ENCODE data around the gene ZFR2. TPM values are rescaled to one million over a fixed set of nuclear protein-coding genes. Genes with fewer than 3 reads are reported as not detected.

Gene ZFR2
- total RNA-seq, 1 experiment from 2014 or later, result not detected

DNA sequence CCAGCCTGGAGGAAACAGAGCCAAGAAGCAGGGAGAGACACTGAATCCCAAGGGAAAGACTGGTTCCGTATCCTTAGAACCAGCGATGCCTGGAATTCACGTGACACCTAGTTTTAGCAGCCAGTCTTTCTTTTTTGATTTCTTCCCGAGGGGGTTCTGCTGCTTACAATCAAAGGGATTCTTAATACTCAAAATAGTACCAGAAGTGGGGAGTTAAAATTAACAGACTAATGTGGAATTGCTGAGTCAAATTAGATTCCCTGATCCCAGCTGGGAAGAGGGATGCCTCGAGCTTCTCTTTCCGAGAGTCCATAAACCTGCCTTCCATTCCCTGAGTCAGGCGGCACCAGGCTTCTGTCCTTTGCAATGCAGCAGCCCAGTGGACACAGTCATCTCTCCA is 77.9 kb downstream of the ZFR2 start:
- no peak for DNase-seq (ENCODE audit: low spot score)

DNA sequence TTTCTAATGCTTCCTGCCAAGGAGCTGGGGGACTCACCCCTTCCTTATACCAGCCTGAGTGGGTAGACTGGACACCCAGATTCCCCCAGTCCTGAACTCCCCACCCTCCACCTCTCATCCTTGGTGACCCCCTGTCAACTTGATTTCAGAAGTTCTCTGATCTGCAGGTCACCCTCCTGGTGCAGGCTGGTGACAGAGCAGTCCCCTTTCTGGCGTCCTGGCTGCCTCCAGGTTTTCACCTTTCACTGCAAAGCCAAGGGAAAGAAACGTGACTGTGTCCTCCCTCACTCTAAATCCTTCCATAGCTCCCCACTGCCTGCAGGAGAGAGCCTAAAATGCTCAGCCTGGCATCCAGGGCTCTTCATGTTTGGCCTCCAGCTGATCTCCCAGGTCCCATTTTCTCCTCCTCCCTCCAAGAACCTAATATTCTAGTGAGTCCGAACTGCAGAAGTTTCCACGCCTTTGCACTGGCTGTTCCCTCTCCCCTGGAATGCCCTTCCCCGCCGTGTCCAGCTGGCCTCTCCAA is 78.6 kb downstream of the ZFR2 start:
- no peak for DNase-seq (ENCODE audit: low spot score)

- DNase-seq (ENCODE audit: low spot score), result no peak
These were observed 79.7 kb downstream of the ZFR2 start for GRCh38 chr19:3788996-3789778.

GRCh38 chr19:3785938-3786824 is 82.7 kb downstream of the ZFR2 start, which contains the start of gene MATK:
TSS of gene MATK (minus strand) at chr19:3786381. CDS start at chr19:3785135, 1,246 bp downstream.
- DNase-seq (ENCODE audit: low spot score), result no peak

DNA sequence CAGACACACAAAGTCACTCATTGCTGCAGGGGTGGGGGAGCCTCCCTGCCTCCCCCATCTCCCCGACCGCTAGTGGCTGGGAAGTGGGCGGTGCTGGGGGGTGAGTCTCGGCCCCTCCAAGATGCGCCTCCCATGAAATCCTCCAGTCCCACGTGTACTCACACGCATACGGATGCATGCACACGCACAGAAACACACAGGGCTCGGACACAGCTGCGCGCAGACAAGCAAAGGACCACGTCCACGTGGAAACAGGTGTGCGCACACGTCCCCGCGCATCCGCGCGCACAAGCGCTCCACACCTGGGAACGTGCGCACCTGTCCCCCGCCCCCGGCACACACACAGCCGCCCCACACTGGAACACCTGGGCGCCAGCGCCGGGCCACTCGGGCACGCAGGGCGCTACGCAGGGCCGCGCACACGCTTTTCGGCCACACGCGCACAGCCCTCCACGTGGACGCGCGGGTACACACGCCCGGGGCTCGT is 83.3 kb downstream of the ZFR2 start:
- DNase-seq (ENCODE audit: low spot score), result no peak

DNA sequence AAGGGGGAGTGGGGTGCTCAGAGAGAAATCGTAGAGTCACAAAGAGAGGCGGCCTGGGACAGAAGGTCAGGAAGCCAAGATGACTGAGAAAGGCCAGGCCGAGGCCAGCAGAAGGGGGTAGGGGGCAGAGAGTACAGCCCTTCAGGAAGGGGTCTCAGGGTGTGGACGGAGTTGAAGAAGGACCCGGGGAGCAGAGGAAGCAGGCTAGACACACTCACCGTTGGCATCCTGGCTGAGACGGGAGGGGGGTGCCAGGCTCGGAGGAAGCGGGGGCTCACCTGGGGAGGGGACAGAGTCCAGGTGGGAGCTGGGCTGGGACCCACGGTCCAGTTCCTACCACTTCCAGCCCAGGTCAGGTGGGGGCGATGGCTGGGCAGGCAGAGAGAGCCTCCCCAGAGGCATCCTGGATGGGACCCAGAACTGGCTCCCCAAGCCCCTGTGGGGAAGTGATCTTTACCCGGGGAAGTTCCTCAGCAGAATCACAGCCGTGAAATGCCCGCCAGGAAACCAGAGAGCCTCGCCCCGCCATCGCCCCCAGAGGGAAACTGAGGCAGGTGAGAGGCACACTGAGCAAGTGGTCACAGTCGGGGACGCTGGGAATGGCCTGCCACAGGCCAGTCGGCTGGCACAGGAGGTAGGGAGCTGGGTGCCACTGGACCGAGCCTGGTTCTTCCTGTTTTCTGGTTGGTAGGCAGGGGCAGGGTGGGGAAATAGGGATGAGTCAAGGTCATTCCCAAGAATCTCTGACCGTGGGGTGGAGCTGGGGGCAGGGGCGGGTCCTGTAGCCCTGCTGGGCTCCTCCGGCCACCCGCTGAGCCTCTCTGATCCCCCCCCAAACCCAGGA is 84.0 kb downstream of the ZFR2 start:
- DNase-seq (ENCODE audit: low spot score), result peak; percentile 14

DNA sequence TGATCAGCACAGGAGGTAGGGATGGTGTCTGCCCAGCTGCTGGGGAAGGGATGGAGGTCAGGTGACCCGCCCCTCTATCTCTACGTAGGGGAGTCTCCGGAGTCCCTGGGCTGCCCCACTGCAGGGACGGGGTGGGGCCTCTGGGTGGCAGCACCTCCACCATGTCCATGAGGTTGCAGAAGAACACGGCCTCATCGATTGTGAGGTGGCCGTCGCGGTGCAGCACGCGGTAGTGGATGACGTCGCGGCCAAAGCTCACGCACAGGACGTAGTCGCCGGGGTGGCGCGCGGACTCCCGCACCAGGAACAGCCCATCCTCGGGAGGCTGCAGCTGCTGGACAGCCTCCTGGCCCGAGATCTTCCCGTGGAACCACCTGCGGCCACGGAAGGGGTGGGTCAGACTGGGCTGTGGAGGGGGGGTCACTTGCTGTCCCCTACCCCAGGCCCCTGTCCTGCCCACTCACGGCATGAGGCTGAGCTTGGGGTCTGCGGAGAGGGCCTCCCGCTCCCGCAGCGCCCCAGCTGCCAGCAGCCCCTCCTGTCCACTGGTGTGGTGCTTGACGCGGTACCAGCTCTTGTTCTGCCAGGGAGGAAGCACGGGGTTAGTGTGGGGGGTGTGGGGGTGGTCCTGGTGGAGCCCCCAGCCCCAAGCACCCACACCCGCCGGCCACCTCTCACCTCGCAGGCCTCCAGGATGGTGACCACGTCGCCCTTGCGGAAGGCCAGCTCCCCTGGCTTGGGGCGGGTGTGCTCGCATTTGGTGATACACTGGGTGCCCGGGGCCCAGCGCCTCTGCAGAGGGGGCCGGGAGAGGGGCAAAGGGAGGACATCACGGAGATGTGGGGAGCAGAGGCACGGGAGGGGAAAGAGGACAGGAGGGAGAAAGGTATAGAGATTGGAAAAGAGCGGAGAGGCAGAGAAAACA is 84.9 kb downstream of the ZFR2 start:
- DNase-seq (ENCODE audit: low spot score), result no peak

DNA sequence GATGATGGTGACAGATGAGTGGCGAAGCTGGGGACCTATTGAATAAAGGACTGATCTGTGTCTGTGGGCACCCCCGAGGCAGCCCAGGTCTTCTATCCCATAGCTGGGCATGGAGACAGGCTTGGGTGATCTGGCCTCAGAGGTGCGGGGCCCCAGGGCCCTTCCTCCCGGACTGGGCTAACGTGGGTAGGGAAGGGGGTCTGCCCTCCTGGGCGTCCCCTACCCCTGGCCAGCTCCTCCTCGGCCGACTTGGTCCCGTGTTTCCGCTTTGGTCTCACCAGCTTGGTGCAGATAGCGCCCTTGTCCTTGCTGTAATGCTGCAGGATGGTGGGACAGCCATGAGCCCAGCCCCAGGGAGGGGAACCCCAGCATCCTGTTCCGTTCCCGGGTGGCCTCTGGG is 85.9 kb downstream of the ZFR2 start:
- no peak for DNase-seq (ENCODE audit: low spot score)

GRCh38 chr19:3782330-3782729 is 86.5 kb downstream of the ZFR2 start:
- no peak for DNase-seq (ENCODE audit: low spot score)

DNA sequence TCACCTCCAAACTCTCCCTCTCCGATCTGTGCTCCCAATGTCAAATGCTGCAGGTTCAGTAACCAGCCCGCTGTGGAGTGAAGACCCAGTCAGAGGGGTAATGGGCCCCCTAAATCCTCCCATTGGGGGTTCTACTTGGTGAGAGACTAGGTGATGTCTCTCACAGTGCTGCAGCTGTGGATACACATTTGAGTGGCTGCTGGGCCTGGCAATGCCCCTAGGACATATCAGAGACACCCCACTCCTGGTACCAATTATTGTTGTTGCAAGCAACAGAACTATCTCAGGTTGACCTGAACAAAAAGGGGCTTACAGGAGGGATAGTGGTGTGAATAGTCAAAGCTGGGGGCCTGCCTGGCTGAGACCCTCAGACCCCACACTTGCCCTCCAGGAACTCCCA is 87.2 kb downstream of the ZFR2 start:
- DNase-seq (ENCODE audit: low spot score), result no peak

- DNase-seq (ENCODE audit: low spot score), result no peak
These were observed 88.0 kb downstream of the ZFR2 start for GRCh38 chr19:3780786-3781304.

DNA sequence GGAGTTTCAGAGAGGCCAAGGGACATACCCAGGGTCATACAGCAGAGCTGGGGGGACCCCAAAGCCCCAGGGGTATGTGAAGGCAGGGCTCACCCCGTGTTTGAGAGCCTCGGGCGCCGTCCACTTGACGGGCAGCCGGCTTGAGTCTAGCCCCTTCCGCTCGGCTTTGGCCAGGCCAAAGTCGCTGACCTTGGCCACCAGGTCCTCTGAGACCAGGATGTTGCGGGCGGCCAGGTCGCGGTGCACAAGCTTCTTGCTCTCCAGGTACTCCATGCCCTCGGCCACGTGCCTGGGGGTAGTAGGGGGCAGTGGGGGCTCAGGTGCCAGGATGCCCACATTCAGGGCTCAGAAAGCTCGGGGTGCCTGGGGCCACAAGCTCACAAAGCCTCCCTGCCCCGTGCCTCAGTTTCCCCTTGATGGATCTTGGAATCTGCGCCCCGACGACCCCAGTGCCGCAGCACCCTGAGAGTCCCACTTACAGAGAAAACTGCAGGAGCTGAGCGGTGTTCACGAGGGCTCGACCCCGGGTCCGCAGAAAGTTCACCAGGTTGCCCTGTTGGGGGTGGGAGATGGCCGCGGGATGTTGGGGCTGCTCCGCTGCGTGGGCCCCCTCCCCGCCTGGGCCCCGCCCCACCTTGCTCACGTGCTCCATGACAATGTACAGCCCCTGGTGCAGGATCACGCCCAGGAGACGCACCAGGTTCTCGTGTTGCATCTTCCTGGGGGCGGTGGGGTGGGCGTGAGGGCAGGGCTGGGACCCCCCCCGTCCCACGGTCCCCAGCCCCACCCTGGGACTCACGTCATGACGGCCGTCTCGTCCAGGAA is 89.7 kb downstream of the ZFR2 start:
- DNase-seq (ENCODE audit: low spot score), result no peak

DNA sequence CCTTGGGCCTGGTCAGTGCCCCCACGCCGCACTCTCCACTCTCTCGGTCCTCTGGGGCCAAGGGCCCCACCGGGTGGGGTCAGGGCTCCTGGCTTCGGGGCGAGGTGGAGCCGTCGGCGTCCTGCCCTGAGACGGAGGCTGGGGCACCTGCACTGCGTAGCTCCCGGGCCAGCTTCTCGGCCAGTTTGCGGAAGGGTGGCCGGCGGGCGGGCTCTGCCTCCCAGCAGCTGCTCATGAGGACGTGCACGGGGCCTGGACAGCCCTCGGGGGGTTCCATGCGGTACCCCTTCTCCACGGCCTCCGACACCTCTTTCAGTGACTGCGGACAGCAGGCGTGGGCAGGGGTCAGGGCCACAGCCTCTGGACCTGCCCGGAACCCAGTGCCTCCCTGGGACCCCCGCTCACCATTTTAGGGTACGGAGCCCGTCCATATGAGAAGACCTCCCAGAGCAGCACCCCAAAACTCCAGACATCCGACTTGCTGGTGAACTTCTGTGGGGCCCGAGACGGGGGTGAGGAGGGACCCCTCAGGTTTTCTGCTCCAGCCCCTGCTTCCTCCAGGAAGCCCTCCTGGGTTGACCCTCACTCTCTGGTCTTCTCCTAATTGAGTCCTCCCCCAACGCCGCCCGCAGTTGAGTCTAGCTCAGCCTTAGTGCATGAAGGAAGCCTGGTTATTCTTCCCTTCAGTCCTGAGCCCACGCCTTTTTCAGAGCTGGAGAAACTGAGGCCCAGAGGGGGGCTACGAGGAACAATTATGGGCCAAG is 90.6 kb downstream of the ZFR2 start:
- DNase-seq (ENCODE audit: low spot score), result no peak

DNA sequence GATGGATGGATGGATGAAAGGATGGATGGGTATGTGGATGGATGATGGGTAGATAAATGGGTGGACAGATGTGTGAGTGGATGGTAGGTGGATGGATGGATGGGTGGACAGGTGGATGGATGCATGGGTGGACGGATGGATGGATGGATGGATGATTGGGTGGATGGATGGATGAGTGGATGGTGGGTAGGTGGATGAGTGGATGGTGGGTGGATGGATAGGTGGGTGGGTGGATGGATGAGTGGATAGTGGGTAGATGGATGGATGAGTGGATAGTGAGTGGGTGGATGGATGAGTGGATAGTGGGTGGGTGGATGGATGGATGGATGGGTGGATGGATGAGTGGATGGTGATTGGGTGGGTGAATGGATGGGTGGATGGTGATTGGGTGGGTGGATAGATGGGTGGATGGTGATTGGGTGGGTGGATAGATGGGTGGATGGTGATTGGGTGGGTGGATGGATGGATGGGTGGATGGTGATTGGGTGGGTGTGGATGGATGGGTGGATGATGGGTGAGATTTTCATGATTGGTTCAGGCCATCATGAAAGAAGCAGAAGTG is 92.3 kb downstream of the ZFR2 start:
- DNase-seq (ENCODE audit: low spot score), result no peak

DNA sequence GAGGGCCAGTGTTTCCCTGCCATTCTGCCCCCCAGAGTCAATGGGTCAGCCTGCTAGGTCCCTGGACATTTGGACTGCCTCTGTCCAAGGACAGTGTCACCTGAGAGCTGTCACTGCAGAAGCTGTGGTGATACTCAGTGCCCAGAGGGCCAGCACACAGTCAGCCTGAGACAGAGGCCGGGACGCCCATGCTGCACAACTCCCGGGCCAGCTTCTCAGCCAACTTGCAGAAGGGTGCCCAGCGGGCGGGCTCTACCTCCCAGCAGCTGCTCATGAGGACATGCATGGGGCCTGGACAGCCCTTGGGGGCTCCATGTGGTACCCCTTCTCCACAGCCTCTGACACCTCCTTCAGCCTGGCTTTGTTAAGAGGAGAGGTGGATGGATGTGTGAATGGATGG is 93.0 kb downstream of the ZFR2 start:
- DNase-seq (ENCODE audit: low spot score), result no peak

GRCh38 chr19:3775374-3775711 is 93.5 kb downstream of the ZFR2 start:
- DNase-seq (ENCODE audit: low spot score), result no peak

GRCh38 chr19:3774621-3775373 is 94.0 kb downstream of the ZFR2 start:
- no peak for DNase-seq (ENCODE audit: low spot score)
